Nephron (organoid): ENCODE measurements around the gene ING5.

Source experiments
- H3K27ac Mint-ChIP-seq, 3 experiments: 2 replicates each; pipeline ENCODE4 v1.8.0; 2020; ENCODE audit warnings: mixed read lengths in 3 of 3, mild to moderate bottlenecking in 2 of 3, moderate library complexity in 1 of 3
- H3K27me3 Mint-ChIP-seq: 2 replicates; pipeline ENCODE4 v1.8.0; 2021; ENCODE audit warnings: low read depth, mild to moderate bottlenecking, moderate library complexity, mixed read lengths
- H3K36me3 Mint-ChIP-seq: 2 replicates; pipeline ENCODE4 v1.8.0; 2020; ENCODE audit warnings: low read depth, mixed read lengths
- H3K4me1 Mint-ChIP-seq: 2 replicates; pipeline ENCODE4 v1.8.0; 2020; ENCODE audit warnings: mixed read lengths
- H3K4me3 Mint-ChIP-seq, 3 experiments: 2 replicates each; pipeline ENCODE4 v1.8.0; 2020; ENCODE audit warnings: mild to moderate bottlenecking in 3 of 3, mixed read lengths in 3 of 3, moderate library complexity in 2 of 3
- H3K9me3 Mint-ChIP-seq: 2 replicates; pipeline ENCODE4 v1.8.0; 2020; ENCODE audit warnings: mixed read lengths
- TF ChIP-seq, protein P1 (sequence below), 3 experiments: fragments of 200-600 bp; sonication (generic); IDR thresholded peaks; one replicate each; pipeline ENCODE4 v1.5.0; 2021; ENCODE audit warnings: antibody characterized with exemption in 3 of 3; ENCODE audit not compliant: unreplicated experiment in 3 of 3

Gene ING5

DNA sequence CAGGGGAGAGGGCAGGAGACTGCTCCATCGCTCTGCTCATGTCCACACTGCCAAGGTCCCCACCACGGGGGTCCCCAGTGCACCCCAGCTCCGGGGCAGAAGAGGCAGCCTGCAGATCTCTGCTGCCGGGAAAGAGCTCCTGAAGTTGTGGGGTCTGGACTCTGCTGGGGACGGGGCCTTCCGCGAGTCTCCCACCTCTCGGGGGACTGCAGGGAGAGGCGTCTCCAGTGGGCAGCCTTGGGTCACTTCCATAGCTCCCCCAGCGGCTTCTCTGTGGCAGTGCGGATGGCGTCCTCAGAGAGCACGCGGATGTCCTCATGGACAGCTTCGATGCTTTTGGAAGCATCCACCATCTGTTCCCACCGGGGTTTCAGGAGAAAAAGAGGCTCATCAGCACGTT is 26.0 kb upstream of the ING5 start:
- Mint-ChIP-seq H3K27me3 (no peaks in the 10 kb centered on the region), H3K4me3 (no peak overlapping the region), H3K27ac (no peak overlapping the region), H3K4me1 (no peaks in the 10 kb centered on the region), H3K9me3 (no peaks in the 10 kb centered on the region), H3K36me3 (peaks cover 35% of the 10 kb centered on the region)
- TF ChIP-seq, protein P1, sequence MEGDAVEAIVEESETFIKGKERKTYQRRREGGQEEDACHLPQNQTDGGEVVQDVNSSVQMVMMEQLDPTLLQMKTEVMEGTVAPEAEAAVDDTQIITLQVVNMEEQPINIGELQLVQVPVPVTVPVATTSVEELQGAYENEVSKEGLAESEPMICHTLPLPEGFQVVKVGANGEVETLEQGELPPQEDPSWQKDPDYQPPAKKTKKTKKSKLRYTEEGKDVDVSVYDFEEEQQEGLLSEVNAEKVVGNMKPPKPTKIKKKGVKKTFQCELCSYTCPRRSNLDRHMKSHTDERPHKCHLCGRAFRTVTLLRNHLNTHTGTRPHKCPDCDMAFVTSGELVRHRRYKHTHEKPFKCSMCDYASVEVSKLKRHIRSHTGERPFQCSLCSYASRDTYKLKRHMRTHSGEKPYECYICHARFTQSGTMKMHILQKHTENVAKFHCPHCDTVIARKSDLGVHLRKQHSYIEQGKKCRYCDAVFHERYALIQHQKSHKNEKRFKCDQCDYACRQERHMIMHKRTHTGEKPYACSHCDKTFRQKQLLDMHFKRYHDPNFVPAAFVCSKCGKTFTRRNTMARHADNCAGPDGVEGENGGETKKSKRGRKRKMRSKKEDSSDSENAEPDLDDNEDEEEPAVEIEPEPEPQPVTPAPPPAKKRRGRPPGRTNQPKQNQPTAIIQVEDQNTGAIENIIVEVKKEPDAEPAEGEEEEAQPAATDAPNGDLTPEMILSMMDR (IDR thresholded peaks at IDR 0.05; ENCODE audit: unreplicated experiment in 3 of 3) = no peak

DNA sequence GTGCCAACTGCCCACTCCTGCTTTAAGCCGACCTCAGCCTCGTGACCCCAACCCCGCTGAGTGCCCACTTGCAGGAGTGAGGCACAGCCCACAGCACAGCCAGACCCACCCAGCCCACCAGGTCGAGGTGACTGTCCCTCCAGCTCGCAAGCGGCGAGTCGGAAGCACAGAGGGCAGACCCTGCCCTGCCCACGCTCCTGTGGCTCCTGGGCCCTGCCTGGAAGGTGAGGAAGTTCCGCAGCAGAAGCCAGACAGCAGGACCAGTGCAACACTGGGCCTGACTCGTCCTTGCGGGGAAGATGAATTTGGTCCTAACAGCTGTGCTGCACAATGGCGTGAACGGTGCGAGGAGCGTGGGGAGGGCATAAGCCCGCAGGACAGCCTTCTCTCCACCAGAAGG is 25.2 kb upstream of the ING5 start:
- Mint-ChIP-seq H3K4me3 (no peak overlapping the region), H3K27ac (no peak overlapping the region), H3K36me3 (peaks cover 38% of the 10 kb centered on the region), H3K27me3 (no peaks in the 10 kb centered on the region), H3K4me1 (no peaks in the 10 kb centered on the region), H3K9me3 (no peaks in the 10 kb centered on the region)
- TF ChIP-seq, protein P1 (IDR thresholded peaks at IDR 0.05; ENCODE audit: unreplicated experiment in 3 of 3) = no peak

- H3K27ac Mint-ChIP-seq = no peak overlapping the region
- no peaks in the 10 kb centered on the region for H3K9me3 Mint-ChIP-seq
- TF ChIP-seq, protein P1 (IDR thresholded peaks at IDR 0.05; ENCODE audit: unreplicated experiment in 3 of 3) = no peak
- H3K4me1 Mint-ChIP-seq = no peaks in the 10 kb centered on the region
- peaks cover 42% of the 10 kb centered on the region for H3K36me3 Mint-ChIP-seq
- H3K27me3 Mint-ChIP-seq = no peaks in the 10 kb centered on the region
- no peak overlapping the region for H3K4me3 Mint-ChIP-seq
Measured at GRCh38 chr2:241677392-241677791, 24.4 kb upstream of the ING5 start.

- H3K36me3 Mint-ChIP-seq = peaks cover 49% of the 10 kb centered on the region
- TF ChIP-seq, protein P1 (IDR thresholded peaks at IDR 0.05; ENCODE audit: unreplicated experiment in 3 of 3) = no peak
- H3K4me3 Mint-ChIP-seq = no peak overlapping the region
- no peaks in the 10 kb centered on the region for H3K4me1 Mint-ChIP-seq
- no peak overlapping the region for H3K27ac Mint-ChIP-seq
- H3K9me3 Mint-ChIP-seq = no peaks in the 10 kb centered on the region
- H3K27me3 Mint-ChIP-seq = no peaks in the 10 kb centered on the region
Measured at GRCh38 chr2:241678307-241678706, 23.5 kb upstream of the ING5 start.

DNA sequence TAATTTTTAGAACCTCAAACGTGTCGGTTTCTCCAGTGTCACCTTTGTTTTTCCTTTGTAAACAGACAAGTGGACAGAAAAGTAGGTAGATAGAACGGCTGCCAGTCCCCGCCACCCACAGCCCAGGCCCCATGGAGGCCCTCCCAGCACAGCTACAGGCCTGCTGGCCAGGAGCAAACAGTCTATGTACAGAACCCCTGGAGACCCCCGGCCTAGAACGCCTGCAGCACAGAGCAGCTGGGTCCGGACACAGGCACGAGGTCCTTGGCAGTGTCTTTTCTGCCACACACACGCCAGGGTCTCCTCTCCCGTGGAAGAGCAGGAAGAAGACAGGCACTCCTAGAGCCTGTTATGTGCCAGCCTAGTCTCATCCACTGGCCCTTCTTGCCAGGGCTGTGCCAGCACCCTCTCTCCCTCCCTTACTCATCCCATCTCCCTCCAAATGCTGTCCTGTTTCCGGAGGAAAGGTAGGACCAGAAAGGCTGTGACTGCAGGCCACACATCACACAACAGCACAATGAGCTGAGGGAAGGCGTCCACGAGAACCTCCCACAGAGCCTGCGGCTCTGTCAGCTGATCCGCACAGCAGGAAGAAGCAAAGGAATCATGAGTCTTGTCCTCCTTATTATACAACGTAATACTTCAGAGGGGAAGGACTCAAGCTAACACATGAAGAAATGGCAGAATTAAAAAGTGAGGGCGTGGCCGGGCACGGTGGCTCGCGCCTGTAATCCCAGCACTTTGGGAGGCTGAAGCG is 22.9 kb upstream of the ING5 start:
- Mint-ChIP-seq H3K4me1 (no peaks in the 10 kb centered on the region), H3K36me3 (peaks cover 49% of the 10 kb centered on the region), H3K4me3 (no peak overlapping the region), H3K9me3 (no peaks in the 10 kb centered on the region), H3K27me3 (no peaks in the 10 kb centered on the region), H3K27ac (no peak overlapping the region)
- TF ChIP-seq, protein P1 (IDR thresholded peaks at IDR 0.05; ENCODE audit: unreplicated experiment in 3 of 3) = no peak

- Mint-ChIP-seq H3K4me1 (peaks cover 5% of the 10 kb centered on the region), H3K4me3 (no peak overlapping the region), H3K27ac (no peak overlapping the region), H3K27me3 (no peaks in the 10 kb centered on the region), H3K36me3 (peaks cover 57% of the 10 kb centered on the region), H3K9me3 (no peaks in the 10 kb centered on the region)
- TF ChIP-seq, protein P1 (IDR thresholded peaks at IDR 0.05; ENCODE audit: unreplicated experiment in 3 of 3) = no peak
Measured at GRCh38 chr2:241680044-241680443, 21.8 kb upstream of the ING5 start.
